SU-DHL-6 (cell line): ENCODE results near the gene SLC26A6.

Source experiments
- CTCF ChIP-seq: fragments of 200-600 bp; sonication (generic); IDR thresholded peaks from one replicate; pipeline ENCODE4 v1.5.1; 2017; ENCODE audit warnings: antibody characterized with exemption, mild to moderate bottlenecking, low read length, moderate library complexity; ENCODE audit not compliant: insufficient read depth, poor library complexity, severe bottlenecking
- EZH2phosphoT487 ChIP-seq: fragments of 200-600 bp; sonication (generic), shearing (Covaris generic); conservative IDR thresholded peaks from 2 replicates; pipeline ENCODE4 v1.6.1; 2018; ENCODE audit warnings: mild to moderate bottlenecking, antibody characterized with exemption, low read length, moderate library complexity, mixed read lengths

- TF ChIP-seq CTCF = no peak
- no peak for TF ChIP-seq EZH2phosphoT487
Measured at GRCh38 chr3:48617559-48617958, 17.7 kb downstream of the SLC26A6 start.
